Measurements from ENCODE around the gene SHANK3.
A peak's percentile ranks its signal among the peaks of the same experiment; 100 is the strongest.
"Not testable (repeated sequence)": the region's sequence is repeated elsewhere in the genome, so short reads cannot be mapped to it uniquely, and the experiment has no call there.

SHANK3 gene

DNA sequence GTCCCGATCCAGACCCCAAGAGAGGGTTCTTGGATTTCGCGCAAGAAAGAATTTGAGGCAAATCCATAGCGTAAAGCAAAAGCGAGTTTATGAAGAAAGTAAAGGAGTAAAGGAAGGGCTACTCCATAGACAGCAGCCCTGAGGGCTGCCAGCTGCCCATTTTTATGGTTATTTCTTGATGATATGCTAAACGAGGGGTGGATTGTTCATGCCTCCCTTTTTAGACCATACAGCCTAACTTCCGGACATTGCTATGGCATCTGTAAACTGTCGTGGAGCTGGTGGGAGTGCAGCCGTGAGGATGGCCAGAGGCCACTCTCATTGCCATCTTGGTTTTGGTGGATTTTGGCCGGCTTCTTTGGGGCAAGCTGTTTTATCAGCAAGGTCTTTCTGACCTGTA is 19.4 kb upstream of the SHANK3 start:
- H3K27me3 ChIP-seq (ENCODE audit: control insufficient read depth in 5 of 5, insufficient read depth in 4 of 5, low read length in 5 of 5): no peaks in the 10 kb centered on the region
- H3K36me3 ChIP-seq (ENCODE audit: control insufficient read depth in 5 of 5, insufficient read depth in 5 of 5, low read length in 5 of 5): no peaks in the 10 kb centered on the region
- peaks cover 7 to 31% (median 30%) of the 10 kb centered on the region in 5 donors for H3K4me1 ChIP-seq (ENCODE audit: control insufficient read depth in 5 of 5, insufficient read depth in 5 of 5, low read length in 5 of 5)
- no peak overlapping the region for H3K9ac ChIP-seq (ENCODE audit: low read length in 5 of 5)
- no peaks in the 10 kb centered on the region for H3K9me3 ChIP-seq (ENCODE audit: control insufficient read depth in 5 of 5, low read length in 5 of 5)
- H3K4me3 ChIP-seq (ENCODE audit: low read depth in 1 of 5, low read length in 5 of 5): no peak overlapping the region
- H3K27ac ChIP-seq (ENCODE audit: low read depth, low read length): no peak overlapping the region

DNA sequence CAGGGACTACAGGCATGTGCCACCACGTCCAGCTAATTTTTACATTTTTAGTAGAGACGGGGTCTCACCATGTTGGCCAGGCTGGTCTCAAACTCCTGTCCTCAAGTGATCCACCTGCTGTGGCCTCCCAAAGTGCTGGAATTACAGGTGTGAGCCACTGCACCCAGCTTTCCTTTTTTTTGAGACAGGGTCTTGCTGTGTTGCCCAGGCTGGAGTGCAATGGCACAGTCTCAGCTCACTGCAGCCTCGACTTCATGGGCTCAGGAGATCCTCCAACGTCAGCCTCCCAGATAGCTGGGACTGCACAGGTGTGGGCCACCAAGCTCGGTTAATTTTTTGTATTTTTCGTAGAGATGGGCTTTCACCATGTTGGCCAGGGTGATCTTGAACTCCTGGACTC is 18.0 kb upstream of the SHANK3 start:
- H3K9me3 ChIP-seq (ENCODE audit: control insufficient read depth in 5 of 5, low read length in 5 of 5); H3K4me3 ChIP-seq (ENCODE audit: low read depth in 1 of 5, low read length in 5 of 5); H3K36me3 ChIP-seq (ENCODE audit: control insufficient read depth in 5 of 5, insufficient read depth in 5 of 5, low read length in 5 of 5); H3K27me3 ChIP-seq (ENCODE audit: control insufficient read depth in 5 of 5, insufficient read depth in 4 of 5, low read length in 5 of 5); H3K9ac ChIP-seq (ENCODE audit: low read length in 5 of 5): not testable (repeated sequence)
- H3K4me1 ChIP-seq (ENCODE audit: control insufficient read depth in 5 of 5, insufficient read depth in 5 of 5, low read length in 5 of 5): peaks cover 7 to 31% (median 31%) of the 10 kb centered on the region in 5 donors
- peak overlapping the region; percentile 64 for H3K27ac ChIP-seq (ENCODE audit: low read depth, low read length)

DNA sequence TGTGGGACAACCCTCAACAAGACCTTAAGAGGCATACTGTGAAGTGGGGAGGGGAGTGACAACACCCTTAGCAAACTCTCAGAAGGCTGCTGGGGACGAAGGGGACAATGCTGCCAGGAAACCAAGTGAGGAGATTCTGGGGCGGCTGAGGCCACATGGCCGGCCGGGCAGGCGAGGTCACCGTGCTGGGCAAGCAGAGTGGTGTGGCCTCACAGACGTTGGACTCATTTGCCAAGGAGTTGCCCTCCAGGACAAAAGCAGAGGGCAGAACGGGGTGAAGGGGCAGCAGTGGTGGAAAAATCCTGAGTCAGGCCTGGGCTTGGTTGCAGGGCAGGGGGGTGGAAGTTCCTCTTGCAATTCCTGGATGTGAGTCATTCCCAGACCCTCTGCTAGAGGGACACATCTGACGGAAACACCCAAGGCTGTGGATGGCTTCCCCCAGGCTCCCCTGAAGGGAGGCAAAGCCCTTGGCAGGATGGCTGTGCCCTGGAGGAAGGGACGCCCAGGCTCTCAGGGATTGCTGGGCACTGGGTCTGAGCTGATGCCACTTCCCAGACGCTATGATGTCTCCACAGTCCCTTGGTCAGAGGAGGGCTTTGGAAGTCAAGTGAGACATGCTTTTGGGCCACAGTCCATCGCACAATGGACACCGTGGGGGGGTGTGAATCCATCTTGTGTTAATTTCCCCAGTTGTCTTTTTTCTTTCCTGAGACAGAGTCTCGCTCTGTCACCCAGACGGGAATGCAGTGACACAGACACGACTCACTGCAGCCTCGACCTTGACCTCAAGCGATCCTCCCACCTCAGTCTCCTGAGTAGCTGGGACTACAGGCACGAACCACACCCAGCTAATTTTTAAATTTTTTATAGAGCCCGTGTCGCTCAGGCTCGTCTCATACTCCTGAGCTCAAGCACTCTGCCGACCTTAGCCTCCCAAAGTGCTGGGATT is 16.2 kb upstream of the SHANK3 start:
- H3K27ac ChIP-seq (ENCODE audit: low read depth, low read length): peak overlapping the region; percentile 64
- H3K9ac ChIP-seq (ENCODE audit: low read length in 5 of 5): peak overlapping the region in 1 of 5 donors; percentile 56
- peak overlapping the region in 3 of 5 donors; percentile 4 to 29 (median 12) for H3K4me3 ChIP-seq (ENCODE audit: low read depth in 1 of 5, low read length in 5 of 5)
- peaks cover 7 to 31% (median 31%) of the 10 kb centered on the region in 5 donors for H3K4me1 ChIP-seq (ENCODE audit: control insufficient read depth in 5 of 5, insufficient read depth in 5 of 5, low read length in 5 of 5)
- no peaks in the 10 kb centered on the region for H3K27me3 ChIP-seq (ENCODE audit: control insufficient read depth in 5 of 5, insufficient read depth in 4 of 5, low read length in 5 of 5)
- H3K9me3 ChIP-seq (ENCODE audit: control insufficient read depth in 5 of 5, low read length in 5 of 5): no peaks in the 10 kb centered on the region
- H3K36me3 ChIP-seq (ENCODE audit: control insufficient read depth in 5 of 5, insufficient read depth in 5 of 5, low read length in 5 of 5): no peaks in the 10 kb centered on the region

DNA sequence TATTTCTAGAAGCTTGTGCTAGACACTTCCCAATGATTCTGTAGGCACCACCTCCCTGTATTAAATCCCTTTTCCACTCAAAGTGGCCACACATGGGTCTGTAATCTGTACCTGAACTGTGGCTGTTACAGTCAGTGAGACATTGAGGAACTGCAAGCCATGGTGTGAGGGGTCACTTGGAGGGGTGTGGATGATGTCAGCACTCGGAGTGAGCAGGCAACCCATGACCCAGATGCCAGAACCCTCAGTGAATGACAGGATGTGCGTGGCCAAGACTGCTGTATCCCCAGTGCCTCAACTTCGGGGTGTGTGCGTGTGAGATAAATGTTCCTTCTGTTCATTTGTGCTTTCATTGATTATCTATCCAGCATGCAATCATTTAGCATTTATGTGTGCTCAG is 14.7 kb upstream of the SHANK3 start:
- no peaks in the 10 kb centered on the region for H3K27me3 ChIP-seq (ENCODE audit: control insufficient read depth in 5 of 5, insufficient read depth in 4 of 5, low read length in 5 of 5)
- H3K9me3 ChIP-seq (ENCODE audit: control insufficient read depth in 5 of 5, low read length in 5 of 5): no peaks in the 10 kb centered on the region
- no peaks in the 10 kb centered on the region for H3K36me3 ChIP-seq (ENCODE audit: control insufficient read depth in 5 of 5, insufficient read depth in 5 of 5, low read length in 5 of 5)
- peak overlapping the region; percentile 64 for H3K27ac ChIP-seq (ENCODE audit: low read depth, low read length)
- peak overlapping the region in 1 of 5 donors; percentile 2 for H3K4me3 ChIP-seq (ENCODE audit: low read depth in 1 of 5, low read length in 5 of 5)
- H3K9ac ChIP-seq (ENCODE audit: low read length in 5 of 5): peak overlapping the region in 1 of 5 donors; percentile 62
- H3K4me1 ChIP-seq (ENCODE audit: control insufficient read depth in 5 of 5, insufficient read depth in 5 of 5, low read length in 5 of 5): peaks cover 7 to 31% (median 31%) of the 10 kb centered on the region in 5 donors

DNA sequence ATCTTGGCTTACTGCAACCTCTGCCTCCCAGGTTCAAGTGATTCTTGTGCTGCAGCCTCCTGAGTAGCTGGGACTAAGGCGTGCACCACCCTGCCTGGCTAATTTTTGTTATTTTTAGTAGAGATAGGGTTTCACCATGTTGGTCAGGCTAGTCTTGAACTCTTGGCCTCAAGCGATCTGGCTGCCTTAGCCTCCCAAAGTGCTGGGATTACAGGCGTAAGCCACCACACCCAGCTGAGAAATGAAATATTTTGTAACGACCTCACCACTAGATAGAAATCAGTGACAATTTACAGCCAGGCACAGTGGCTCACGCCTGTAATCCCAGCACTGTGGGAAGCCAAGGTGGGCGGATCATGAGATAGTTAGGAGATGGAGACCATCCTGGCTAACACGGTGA is 12.9 kb upstream of the SHANK3 start:
- H3K27ac ChIP-seq (ENCODE audit: low read depth, low read length); H3K4me3 ChIP-seq (ENCODE audit: low read depth in 1 of 5, low read length in 5 of 5); H3K27me3 ChIP-seq (ENCODE audit: control insufficient read depth in 5 of 5, insufficient read depth in 4 of 5, low read length in 5 of 5); H3K9ac ChIP-seq (ENCODE audit: low read length in 5 of 5); H3K36me3 ChIP-seq (ENCODE audit: control insufficient read depth in 5 of 5, insufficient read depth in 5 of 5, low read length in 5 of 5); H3K9me3 ChIP-seq (ENCODE audit: control insufficient read depth in 5 of 5, low read length in 5 of 5): not testable (repeated sequence)
- peaks cover 7 to 31% (median 31%) of the 10 kb centered on the region in 5 donors for H3K4me1 ChIP-seq (ENCODE audit: control insufficient read depth in 5 of 5, insufficient read depth in 5 of 5, low read length in 5 of 5)

DNA sequence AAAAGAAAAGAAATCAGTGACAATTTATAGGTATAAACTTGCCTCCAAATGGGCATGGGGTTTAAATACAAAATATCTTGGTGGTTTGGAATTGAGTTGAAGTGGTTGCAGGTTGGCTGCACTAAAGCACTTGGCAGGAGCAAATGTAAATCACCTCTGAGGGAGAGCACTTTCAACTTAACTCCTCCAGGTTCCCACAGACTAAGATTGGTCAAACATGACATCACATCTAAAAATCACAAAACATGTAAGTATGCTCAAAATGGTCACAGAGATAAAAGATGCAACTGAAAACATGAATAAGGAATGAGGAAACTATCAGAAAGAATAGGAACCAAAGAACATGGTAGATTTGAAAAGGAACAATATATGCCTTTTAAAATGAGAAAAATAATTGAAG is 12.3 kb upstream of the SHANK3 start:
- H3K9me3 ChIP-seq (ENCODE audit: control insufficient read depth in 5 of 5, low read length in 5 of 5): no peaks in the 10 kb centered on the region
- H3K27ac ChIP-seq (ENCODE audit: low read depth, low read length): no peak overlapping the region
- peaks cover 7 to 31% (median 28%) of the 10 kb centered on the region in 5 donors for H3K4me1 ChIP-seq (ENCODE audit: control insufficient read depth in 5 of 5, insufficient read depth in 5 of 5, low read length in 5 of 5)
- no peaks in the 10 kb centered on the region for H3K27me3 ChIP-seq (ENCODE audit: control insufficient read depth in 5 of 5, insufficient read depth in 4 of 5, low read length in 5 of 5)
- H3K36me3 ChIP-seq (ENCODE audit: control insufficient read depth in 5 of 5, insufficient read depth in 5 of 5, low read length in 5 of 5): no peaks in the 10 kb centered on the region
- no peak overlapping the region for H3K4me3 ChIP-seq (ENCODE audit: low read depth in 1 of 5, low read length in 5 of 5)
- no peak overlapping the region for H3K9ac ChIP-seq (ENCODE audit: low read length in 5 of 5)

DNA sequence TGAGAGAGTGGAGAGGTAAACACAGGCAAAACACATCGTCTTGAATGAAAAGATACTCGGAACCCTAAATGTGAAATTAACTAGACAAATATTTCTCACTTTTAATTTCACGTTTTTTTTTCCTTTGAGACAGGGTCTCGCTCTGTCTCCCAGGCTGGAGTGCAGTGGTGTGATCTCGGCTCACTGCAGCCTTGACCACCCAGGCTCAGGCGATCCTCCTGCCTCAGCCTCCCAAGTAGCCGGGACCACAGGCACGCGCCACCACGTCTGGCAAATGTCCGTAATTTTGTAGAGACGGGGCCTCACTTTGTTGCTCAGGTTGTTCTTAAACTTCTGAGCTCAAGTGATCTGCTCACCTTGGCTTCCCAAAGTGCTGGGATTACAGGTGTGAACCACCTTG is 7.4 kb upstream of the SHANK3 start:
- Histone ChIP-seq H3K4me3 (ENCODE audit: low read depth in 1 of 5, low read length in 5 of 5) (no peak overlapping the region), H3K36me3 (ENCODE audit: control insufficient read depth in 5 of 5, insufficient read depth in 5 of 5, low read length in 5 of 5) (no peaks in the 10 kb centered on the region), H3K27me3 (ENCODE audit: control insufficient read depth in 5 of 5, insufficient read depth in 4 of 5, low read length in 5 of 5) (no peaks in the 10 kb centered on the region), H3K27ac (ENCODE audit: low read depth, low read length) (no peak overlapping the region), H3K9ac (ENCODE audit: low read length in 5 of 5) (no peak overlapping the region), H3K4me1 (ENCODE audit: control insufficient read depth in 5 of 5, insufficient read depth in 5 of 5, low read length in 5 of 5) (no peaks in the 10 kb centered on the region), H3K9me3 (ENCODE audit: control insufficient read depth in 5 of 5, low read length in 5 of 5) (no peaks in the 10 kb centered on the region)

DNA sequence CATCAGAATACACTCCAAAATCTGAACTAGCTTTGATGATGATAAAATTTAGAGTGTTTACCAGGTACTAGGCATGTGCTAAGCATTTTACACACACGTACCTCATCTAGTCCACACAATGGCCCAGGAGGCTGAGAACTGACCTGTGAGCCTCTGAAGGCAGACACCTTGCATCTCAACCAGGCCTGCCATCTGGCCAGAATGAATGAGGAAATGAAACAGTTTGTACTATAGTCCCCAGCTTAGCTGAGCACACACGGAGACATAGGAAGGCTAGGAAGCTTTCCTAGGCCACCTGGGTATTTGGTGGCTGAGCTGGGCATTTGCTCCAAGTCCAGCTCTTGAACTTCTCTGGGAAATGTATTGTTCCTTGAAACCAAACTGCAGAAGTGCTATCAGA is 6.9 kb upstream of the SHANK3 start:
- H3K36me3 ChIP-seq (ENCODE audit: control insufficient read depth in 5 of 5, insufficient read depth in 5 of 5, low read length in 5 of 5): no peaks in the 10 kb centered on the region

DNA sequence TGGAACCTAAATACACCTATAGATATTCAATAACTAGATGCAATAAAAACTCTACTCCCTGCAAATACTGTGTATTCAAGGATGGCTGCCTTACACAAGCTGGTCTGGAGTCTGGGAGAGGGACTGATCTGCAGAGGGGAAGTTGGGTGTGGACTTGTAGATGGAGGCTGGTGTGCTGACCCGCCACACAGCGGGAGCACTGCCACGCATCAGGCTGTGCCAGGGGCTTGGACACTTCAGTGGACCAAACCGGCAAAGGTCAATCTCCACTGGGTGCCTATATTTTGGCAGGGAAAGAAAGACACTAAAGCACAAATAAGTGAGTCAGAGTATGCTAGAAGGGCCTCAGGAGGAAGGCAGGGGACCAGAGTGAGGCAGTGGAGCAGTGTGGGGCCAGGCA is 2.1 kb upstream of the SHANK3 start:
- peak overlapping the region in 1 of 5 donors; percentile 28 for H3K9ac ChIP-seq (ENCODE audit: low read length in 5 of 5)
- H3K4me3 ChIP-seq (ENCODE audit: low read depth in 1 of 5, low read length in 5 of 5): no peak overlapping the region
- H3K9me3 ChIP-seq (ENCODE audit: control insufficient read depth in 5 of 5, low read length in 5 of 5): no peaks in the 10 kb centered on the region
- peaks cover 0 to 4% (median 2%) of the 10 kb centered on the region in 5 donors for H3K36me3 ChIP-seq (ENCODE audit: control insufficient read depth in 5 of 5, insufficient read depth in 5 of 5, low read length in 5 of 5)
- H3K27ac ChIP-seq (ENCODE audit: low read depth, low read length): peak overlapping the region; percentile 75
- H3K27me3 ChIP-seq (ENCODE audit: control insufficient read depth in 5 of 5, insufficient read depth in 4 of 5, low read length in 5 of 5): peaks cover 6 to 37% (median 21%) of the 10 kb centered on the region in 5 donors
- H3K4me1 ChIP-seq (ENCODE audit: control insufficient read depth in 5 of 5, insufficient read depth in 5 of 5, low read length in 5 of 5): peaks cover 2 to 33% (median 18%) of the 10 kb centered on the region in 5 donors

More for the DNA sequence above, 6.9 kb upstream of the SHANK3 start:
- no peak overlapping the region for H3K27ac ChIP-seq (ENCODE audit: low read depth, low read length)
- no peak overlapping the region for H3K4me3 ChIP-seq (ENCODE audit: low read depth in 1 of 5, low read length in 5 of 5)
- H3K9me3 ChIP-seq (ENCODE audit: control insufficient read depth in 5 of 5, low read length in 5 of 5): no peaks in the 10 kb centered on the region
- peaks cover 0 to 4% (median 0%) of the 10 kb centered on the region in 5 donors for H3K27me3 ChIP-seq (ENCODE audit: control insufficient read depth in 5 of 5, insufficient read depth in 4 of 5, low read length in 5 of 5)
- H3K4me1 ChIP-seq (ENCODE audit: control insufficient read depth in 5 of 5, insufficient read depth in 5 of 5, low read length in 5 of 5): peaks cover 0 to 4% (median 4%) of the 10 kb centered on the region in 5 donors
- H3K9ac ChIP-seq (ENCODE audit: low read length in 5 of 5): no peak overlapping the region

DNA sequence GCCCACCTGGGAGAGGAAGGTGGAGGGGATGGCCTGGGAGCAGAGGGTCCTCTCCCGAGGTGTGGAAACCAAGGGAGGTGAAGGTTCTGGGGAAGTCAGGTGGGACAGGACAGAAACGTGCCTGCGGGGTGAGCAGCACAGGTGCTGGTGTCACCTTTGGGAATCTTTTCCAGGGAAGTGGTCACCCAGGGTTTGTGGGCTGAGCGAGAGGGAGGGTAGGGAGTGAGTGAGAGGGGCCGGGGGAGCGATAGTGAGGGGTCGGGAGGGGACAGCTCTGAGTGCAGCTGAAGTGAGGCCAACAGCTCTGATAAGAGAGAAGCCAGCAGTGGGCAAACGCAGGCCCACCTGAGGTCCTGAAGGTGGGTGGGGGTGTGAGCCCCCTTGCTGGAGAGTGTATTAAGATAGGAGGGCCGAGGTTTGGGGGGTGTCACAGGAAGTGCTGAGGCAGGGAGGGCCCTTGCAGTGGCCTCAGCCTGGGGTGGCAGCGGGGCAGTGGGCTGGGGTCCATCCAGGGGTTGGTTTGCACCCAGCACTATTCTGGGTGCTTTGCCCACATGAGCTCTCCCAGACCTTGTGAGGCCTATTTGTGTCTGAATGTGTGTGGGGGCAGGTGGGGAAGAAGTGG is 1.6 kb upstream of the SHANK3 start:
- Histone ChIP-seq H3K9me3 (ENCODE audit: control insufficient read depth in 5 of 5, low read length in 5 of 5) (no peaks in the 10 kb centered on the region), H3K4me3 (ENCODE audit: low read depth in 1 of 5, low read length in 5 of 5) (no peak overlapping the region), H3K27ac (ENCODE audit: low read depth, low read length) (peak overlapping the region; percentile 75), H3K9ac (ENCODE audit: low read length in 5 of 5) (peak overlapping the region in 1 of 5 donors; percentile 56), H3K36me3 (ENCODE audit: control insufficient read depth in 5 of 5, insufficient read depth in 5 of 5, low read length in 5 of 5) (peaks cover 0 to 10% (median 4%) of the 10 kb centered on the region in 5 donors), H3K27me3 (ENCODE audit: control insufficient read depth in 5 of 5, insufficient read depth in 4 of 5, low read length in 5 of 5) (peaks cover 7 to 41% (median 26%) of the 10 kb centered on the region in 5 donors), H3K4me1 (ENCODE audit: control insufficient read depth in 5 of 5, insufficient read depth in 5 of 5, low read length in 5 of 5) (peaks cover 2 to 36% (median 18%) of the 10 kb centered on the region in 5 donors)

Data from subcutaneous abdominal adipose tissue (tissue), 5 donors.